ENCODE data around the gene SGCD. TPM values are rescaled to one million over a fixed set of nuclear protein-coding genes. Genes with fewer than 3 reads are reported as not detected.

SGCD gene
- total RNA-seq, 4 donors from 2014 or later = 0.53 to 2.3 (median 1.2) TPM

GRCh38 chr5:156361436-156362109 lies 34.6 kb downstream of the SGCD start:
- DNase-seq (ENCODE audit: low spot score in 2 of 2) = no peak
- WGBS, 2 donors = 81 to 83% methylated on average over 3 of the region's 3 CpGs
- H3K4me3 ChIP-seq (ENCODE audit: low read depth, poor library complexity, severe bottlenecking) = no peak overlapping the region
- no peak for TF ChIP-seq POLR2A (IDR thresholded peaks at IDR 0.05)
- TF ChIP-seq CTCF (IDR thresholded peaks at IDR 0.05) = no peak
- intact Hi-C loops (cut with DNase I; ENCODE audit: low total_unique reads) = no loop called here

GRCh38 chr5:156363861-156364260 lies 36.9 kb downstream of the SGCD start:
- 91% methylated on average over 2 of the region's 2 CpGs for WGBS, 2 donors
- DNase-seq (ENCODE audit: low spot score in 2 of 2) = no peak
- intact Hi-C loops (cut with DNase I; ENCODE audit: low total_unique reads) = no loop called here
- H3K4me3 ChIP-seq (ENCODE audit: low read depth, poor library complexity, severe bottlenecking) = no peak overlapping the region
- TF ChIP-seq CTCF (IDR thresholded peaks at IDR 0.05) (no peak), POLR2A (IDR thresholded peaks at IDR 0.05) (no peak)

- TF ChIP-seq CTCF (IDR thresholded peaks at IDR 0.05) (no peak), POLR2A (IDR thresholded peaks at IDR 0.05) (no peak)
- intact Hi-C loops (cut with DNase I; ENCODE audit: low total_unique reads) = no loop called here
- DNase-seq (ENCODE audit: low spot score in 2 of 2) = no peak
- H3K4me3 ChIP-seq (ENCODE audit: low read depth, poor library complexity, severe bottlenecking) = no peak overlapping the region
These were observed 39.6 kb downstream of the SGCD start for GRCh38 chr5:156366521-156366920.

- 80 to 82% methylated on average over 3 of the region's 3 CpGs for WGBS, 2 donors
- TF ChIP-seq POLR2A (IDR thresholded peaks at IDR 0.05) (no peak), CTCF (IDR thresholded peaks at IDR 0.05) (no peak)
- no peak overlapping the region for H3K4me3 ChIP-seq (ENCODE audit: low read depth, poor library complexity, severe bottlenecking)
- intact Hi-C loops (cut with DNase I; ENCODE audit: low total_unique reads) = no loop called here
- no peak for DNase-seq (ENCODE audit: low spot score in 2 of 2)
These were observed 40.6 kb downstream of the SGCD start for GRCh38 chr5:156367597-156367996.

GRCh38 chr5:156375895-156376495 lies 49.0 kb downstream of the SGCD start:
- 48 to 51% methylated on average over 3 of the region's 3 CpGs for WGBS, 2 donors
- intact Hi-C loops (cut with DNase I; ENCODE audit: low total_unique reads) = no loop called here
- H3K4me3 ChIP-seq (ENCODE audit: low read depth, poor library complexity, severe bottlenecking) = no peak overlapping the region
- no peak for TF ChIP-seq CTCF (IDR thresholded peaks at IDR 0.05)
- TF ChIP-seq POLR2A (IDR thresholded peaks at IDR 0.05) = no peak
- DNase-seq (ENCODE audit: low spot score in 2 of 2) = no peak

- no peak for TF ChIP-seq CTCF (IDR thresholded peaks at IDR 0.05)
- TF ChIP-seq POLR2A (IDR thresholded peaks at IDR 0.05) = no peak
- intact Hi-C loops (cut with DNase I; ENCODE audit: low total_unique reads) = no loop called here
These were observed 49.8 kb downstream of the SGCD start for GRCh38 chr5:156376751-156377150.

More at GRCh38 chr5:156376751-156377150, 49.8 kb downstream of the SGCD start:
- no peak for DNase-seq (ENCODE audit: low spot score in 2 of 2)
- H3K4me3 ChIP-seq (ENCODE audit: low read depth, poor library complexity, severe bottlenecking) = no peak overlapping the region
